Measurements from ENCODE around the gene BCL11B. TPM values are rescaled to one million over a fixed set of nuclear protein-coding genes. Genes with fewer than 3 reads are reported as not detected.

BCL11B gene
- total RNA-seq, 1 donor from 2014 or later, result 1.3 TPM

GRCh38 chr14:99195602-99196309 is 76.2 kb downstream of the BCL11B start:
- Histone ChIP-seq H3K4me1 (peaks cover 21% of the 10 kb centered on the region), H3K36me3 (no peaks in the 10 kb centered on the region), H3K9ac (no peak overlapping the region), H3K9me3 (ENCODE audit: low read depth) (no peaks in the 10 kb centered on the region), H3K4me2 (no peak overlapping the region), H3K79me2 (ENCODE audit: low read depth) (no peaks in the 10 kb centered on the region), H4K20me1 (ENCODE audit: low read depth) (no peaks in the 10 kb centered on the region), H2AFZ (replicated peaks) (no peak overlapping the region), H3K27me3 (no peaks in the 10 kb centered on the region), H3F3A (ENCODE audit: low read depth) (no peaks in the 10 kb centered on the region), H3K27ac (no peak overlapping the region), H3K4me3 (no peak overlapping the region)
- H3K27ac Mint-ChIP-seq, result no peak overlapping the region
- no peak for DNase-seq (ENCODE audit: low spot score)
- no peaks in the 10 kb centered on the region for H3K36me3 Mint-ChIP-seq
- H3K4me1 Mint-ChIP-seq, result peaks cover 29% of the 10 kb centered on the region
- H3K27me3 Mint-ChIP-seq (ENCODE audit: insufficient read depth, low read depth), result peaks cover 5% of the 10 kb centered on the region
- H3K4me3 Mint-ChIP-seq, result no peak overlapping the region
- TF ChIP-seq CTCF (IDR thresholded peaks at IDR 0.05) (no peak), EZH2 (IDR thresholded peaks at IDR 0.05) (no peak), EZH2phosphoT487 (IDR thresholded peaks at IDR 0.05) (no peak)
- H3K9me3 Mint-ChIP-seq, result no peaks in the 10 kb centered on the region

- H3K4me1 ChIP-seq, result peaks cover 21% of the 10 kb centered on the region
- Mint-ChIP-seq H3K27ac (no peak overlapping the region), H3K27me3 (ENCODE audit: insufficient read depth, low read depth) (peaks cover 5% of the 10 kb centered on the region), H3K4me3 (no peak overlapping the region), H3K4me1 (peaks cover 25% of the 10 kb centered on the region), H3K9me3 (no peaks in the 10 kb centered on the region), H3K36me3 (no peaks in the 10 kb centered on the region)
- no peaks in the 10 kb centered on the region for H3K79me2 ChIP-seq (ENCODE audit: low read depth)
- no peak overlapping the region for H2AFZ ChIP-seq (replicated peaks)
- H3K9me3 ChIP-seq (ENCODE audit: low read depth), result no peaks in the 10 kb centered on the region
- no peaks in the 10 kb centered on the region for H3K27me3 ChIP-seq
- no peak overlapping the region for H3K4me3 ChIP-seq
- H3K9ac ChIP-seq, result no peak overlapping the region
- H3K36me3 ChIP-seq, result no peaks in the 10 kb centered on the region
- H3K4me2 ChIP-seq, result no peak overlapping the region
- no peaks in the 10 kb centered on the region for H3F3A ChIP-seq (ENCODE audit: low read depth)
- DNase-seq (ENCODE audit: low spot score), result no peak
- TF ChIP-seq EZH2phosphoT487 (IDR thresholded peaks at IDR 0.05) (no peak), CTCF (IDR thresholded peaks at IDR 0.05) (no peak), EZH2 (IDR thresholded peaks at IDR 0.05) (no peak)
- no peak overlapping the region for H3K27ac ChIP-seq
- no peaks in the 10 kb centered on the region for H4K20me1 ChIP-seq (ENCODE audit: low read depth)
Observed at GRCh38 chr14:99194736-99195135, 77.3 kb downstream of the BCL11B start.

- Histone ChIP-seq H3K36me3 (no peaks in the 10 kb centered on the region), H3K27ac (no peak overlapping the region), H3K9ac (no peak overlapping the region), H3K4me3 (no peak overlapping the region), H3K9me3 (ENCODE audit: low read depth) (no peaks in the 10 kb centered on the region), H3K4me2 (no peak overlapping the region), H3K27me3 (no peaks in the 10 kb centered on the region), H3F3A (ENCODE audit: low read depth) (no peaks in the 10 kb centered on the region), H2AFZ (replicated peaks) (no peak overlapping the region), H3K4me1 (peaks cover 24% of the 10 kb centered on the region), H3K79me2 (ENCODE audit: low read depth) (no peaks in the 10 kb centered on the region), H4K20me1 (ENCODE audit: low read depth) (no peaks in the 10 kb centered on the region)
- Mint-ChIP-seq H3K36me3 (no peaks in the 10 kb centered on the region), H3K4me1 (peaks cover 21% of the 10 kb centered on the region), H3K27me3 (ENCODE audit: insufficient read depth, low read depth) (peaks cover 5% of the 10 kb centered on the region), H3K27ac (no peak overlapping the region), H3K9me3 (no peaks in the 10 kb centered on the region), H3K4me3 (no peak overlapping the region)
- no peak for TF ChIP-seq EZH2phosphoT487 (IDR thresholded peaks at IDR 0.05)
- no peak for TF ChIP-seq CTCF (IDR thresholded peaks at IDR 0.05)
- TF ChIP-seq EZH2 (IDR thresholded peaks at IDR 0.05), result no peak
- no peak for DNase-seq (ENCODE audit: low spot score)
Observed at GRCh38 chr14:99194136-99194535, 77.9 kb downstream of the BCL11B start.

Data from neural progenitor cell (in vitro differentiated cells).